Natural killer cell (primary cell): ENCODE data around the gene NGEF. TPM values are rescaled to one million over a fixed set of nuclear protein-coding genes. Genes with fewer than 3 reads are reported as not detected.

ENCODE experiments used
- ATAC-seq, 3 donors: fragments of 150-1000 bp in 2 of 3; fragments of 200-7000 bp in 1 of 3; cut with Tn5 transposase; 1 replicate in 1 of 3; 2 replicates in 2 of 3; pipeline ENCODE4 v1.10.0; 2021; ENCODE audit warnings: mild to moderate bottlenecking in 2 of 3, moderate library complexity in 2 of 3
- DNase-seq, 2 donors: peaks; one replicate each; pipeline versions ENCODE4 v3.0.0 to v3.0.0-alpha.2; 2013 to 2021; ENCODE audit warnings: mixed read lengths in 1 of 2
- H3K27ac ChIP-seq: one replicate; pipeline ENCODE4 v1.5.1; 2013; ENCODE audit warnings: mild to moderate bottlenecking, low read length
- H3K27me3 ChIP-seq: one replicate; pipeline ENCODE4 v1.6.1; 2013; ENCODE audit warnings: low read length; ENCODE audit not compliant: control insufficient read depth, insufficient read depth
- H3K36me3 ChIP-seq: one replicate; pipeline ENCODE4 v1.6.1; 2013; ENCODE audit warnings: low read length; ENCODE audit not compliant: control insufficient read depth, insufficient read depth
- H3K4me1 ChIP-seq: one replicate; pipeline ENCODE4 v1.6.1; 2013; ENCODE audit warnings: low read length; ENCODE audit not compliant: control insufficient read depth, insufficient read depth
- H3K4me3 ChIP-seq: one replicate; pipeline ENCODE4 v1.5.1; 2013; ENCODE audit warnings: low read length
- H3K9me3 ChIP-seq: one replicate; pipeline ENCODE4 v1.6.1; 2013; ENCODE audit warnings: low read length; ENCODE audit not compliant: control insufficient read depth, insufficient read depth
- H3K27ac Mint-ChIP-seq, 2 donors: one replicate each; pipeline ENCODE4 v1.8.0; 2022; ENCODE audit warnings: mild to moderate bottlenecking in 2 of 2, mixed read lengths in 2 of 2, moderate library complexity in 1 of 2
- H3K27me3 Mint-ChIP-seq, 2 donors: one replicate each; pipeline ENCODE4 v1.8.0; 2022; ENCODE audit warnings: low read depth in 2 of 2, mixed read lengths in 2 of 2
- H3K36me3 Mint-ChIP-seq: one replicate; pipeline ENCODE4 v1.8.0; 2022; ENCODE audit warnings: mixed read lengths
- H3K4me1 Mint-ChIP-seq, 2 donors: one replicate each; pipeline ENCODE4 v1.8.0; 2022; ENCODE audit warnings: mixed read lengths in 2 of 2
- H3K4me3 Mint-ChIP-seq: one replicate; pipeline ENCODE4 v1.8.0; 2022; ENCODE audit warnings: mild to moderate bottlenecking, moderate library complexity, mixed read lengths
- H3K9me3 Mint-ChIP-seq, 2 donors: one replicate each; pipeline ENCODE4 v1.8.0; 2022; ENCODE audit warnings: mixed read lengths in 2 of 2
- CTCF ChIP-seq: fragments of 200-600 bp; IDR thresholded peaks from one replicate; pipeline ENCODE4 v1.8.0; 2022; ENCODE audit warnings: antibody characterized with exemption
- WGBS: methylation state at CpG from one replicate; pipeline ENCODE4 v1.1.7; 2013; ENCODE audit warnings: missing lambda C conversion rate; ENCODE audit not compliant: insufficient coverage; 5-methylcytosine and 5-hydroxymethylcytosine counted together
- intact Hi-C: fragments of 100-400 bp; cut with micrococcal nuclease; formaldehyde crosslinking; loops from one replicate; pipeline ENCODE4 v1.14.2; 2022
- total RNA-seq, 4 donors: library from RNA; stranded (reverse); fragments of 120-200 nt in 1 of 4; gene quantifications; one replicate each; pipeline versions ENCODE4 v1.2.3 to v1.2.4, GENCODE V29; 2013 to 2022

The NGEF gene
- total RNA-seq, 3 donors from 2014 or later (not counting 1 experiment from before 2014, with no cell fraction given) = not detected

- intact Hi-C loops = loop anchor here (10.0 kb wide), 1 partner anchor 1676 kb away; no protein-coding TSS in a partner anchor
- Histone ChIP-seq H3K4me3 (no peak overlapping the region), H3K36me3 (no peaks in the 10 kb centered on the region), H3K4me1 (no peaks in the 10 kb centered on the region), H3K27ac (no peak overlapping the region), H3K27me3 (no peaks in the 10 kb centered on the region), H3K9me3 (no peaks in the 10 kb centered on the region)
- Mint-ChIP-seq H3K4me3 (no peak overlapping the region), H3K9me3 (no peaks in the 10 kb centered on the region), H3K36me3 (no peaks in the 10 kb centered on the region), H3K27me3 (peaks cover 3 to 13% of the 10 kb centered on the region in 2 donors), H3K4me1 (no peaks in the 10 kb centered on the region), H3K27ac (no peak overlapping the region)
- 92% methylated on average over 4 of the region's 4 CpGs for WGBS
- ATAC-seq = no peak
- no peak for TF ChIP-seq CTCF
- no peak for DNase-seq
Measured at GRCh38 chr2:232949016-232949415, 64.0 kb downstream of the NGEF start.

GRCh38 chr2:232942831-232943230 is 70.2 kb downstream of the NGEF start:
- no peaks in the 10 kb centered on the region for H3K9me3 Mint-ChIP-seq
- H3K27ac Mint-ChIP-seq = no peak overlapping the region
- no peaks in the 10 kb centered on the region for H3K9me3 ChIP-seq
- no peaks in the 10 kb centered on the region for H3K36me3 ChIP-seq
- 87% methylated on average over 1 of the region's 3 CpGs for WGBS
- H3K27ac ChIP-seq = no peak overlapping the region
- peaks cover 2% of the 10 kb centered on the region for H3K27me3 ChIP-seq
- ATAC-seq = no peak
- H3K4me1 ChIP-seq = no peaks in the 10 kb centered on the region
- no peaks in the 10 kb centered on the region for H3K36me3 Mint-ChIP-seq
- peaks cover 4 to 5% of the 10 kb centered on the region in 2 donors for H3K27me3 Mint-ChIP-seq
- no peak overlapping the region for H3K4me3 ChIP-seq
- no peak for DNase-seq
- intact Hi-C loops = loop anchor here (10.0 kb wide), 1 partner anchor 1682 kb away; no protein-coding TSS in a partner anchor
- H3K4me3 Mint-ChIP-seq = no peak overlapping the region
- H3K4me1 Mint-ChIP-seq = no peaks in the 10 kb centered on the region
- no peak for TF ChIP-seq CTCF

- 91% methylated on average over 10 of the region's 10 CpGs for WGBS
- Histone ChIP-seq H3K36me3 (no peaks in the 10 kb centered on the region), H3K27ac (no peak overlapping the region), H3K4me1 (no peaks in the 10 kb centered on the region), H3K4me3 (no peak overlapping the region), H3K9me3 (no peaks in the 10 kb centered on the region), H3K27me3 (peaks cover 2% of the 10 kb centered on the region)
- no peaks in the 10 kb centered on the region for H3K4me1 Mint-ChIP-seq
- no peak overlapping the region for H3K4me3 Mint-ChIP-seq
- DNase-seq = no peak
- ATAC-seq = no peak
- H3K27me3 Mint-ChIP-seq = peaks cover 8 to 11% of the 10 kb centered on the region in 2 donors
- intact Hi-C loops = loop anchor here (10.0 kb wide), 1 partner anchor 1683 kb away; no protein-coding TSS in a partner anchor
- TF ChIP-seq CTCF = no peak
- no peaks in the 10 kb centered on the region for H3K36me3 Mint-ChIP-seq
- H3K27ac Mint-ChIP-seq = no peak overlapping the region
- no peaks in the 10 kb centered on the region for H3K9me3 Mint-ChIP-seq
Measured at GRCh38 chr2:232941912-232942594, 71.0 kb downstream of the NGEF start.
